Mucosa of descending colon (tissue), 3 donors: ENCODE results near the gene WBP1L. TPM values are rescaled to one million over a fixed set of nuclear protein-coding genes. Genes with fewer than 3 reads are reported as not detected.
"Not testable (repeated sequence)": the region's sequence is repeated elsewhere in the genome, so short reads cannot be mapped to it uniquely, and the experiment has no call there.

Experiments used
- ATAC-seq: fragments of 200-7000 bp; cut with Tn5 transposase; one replicate; pipeline ENCODE4 v1.9.1; 2020; ENCODE audit warnings: mild to moderate bottlenecking, moderate library complexity
- DNase-seq, 3 donors: peaks; one replicate each; pipeline ENCODE4 v3.0.0-alpha.2; 2020
- H3K36me3 ChIP-seq: fragments of 200-600 bp; one replicate; pipeline ENCODE4 v1.8.0; 2021; ENCODE audit warnings: low read depth, mild to moderate bottlenecking
- H3K4me1 ChIP-seq: fragments of 200-600 bp; one replicate; pipeline ENCODE4 v1.8.0; 2021; ENCODE audit warnings: low read depth, mild to moderate bottlenecking
- H3K4me3 ChIP-seq: fragments of 200-600 bp; one replicate; pipeline ENCODE4 v1.8.0; 2021; ENCODE audit warnings: mild to moderate bottlenecking
- H3K9me3 ChIP-seq: fragments of 200-600 bp; one replicate; pipeline ENCODE4 v1.8.0; 2021; ENCODE audit warnings: mild to moderate bottlenecking
- CTCF ChIP-seq: fragments of 200-600 bp; IDR thresholded peaks from one replicate; pipeline ENCODE4 v1.8.0; 2022; ENCODE audit warnings: antibody characterized with exemption, mild to moderate bottlenecking
- intact Hi-C, 2 donors: fragments of 100-400 bp; cut with DNase I in 1 of 2; cut with micrococcal nuclease in 1 of 2; formaldehyde crosslinking; loops; one replicate each; pipeline versions ENCODE4 v1.11.0 to v1.11.1; 2022; cut with DNase I, micrococcal nuclease
- total RNA-seq, 3 donors: library from RNA; stranded (reverse); fragmentation: NEBNext Ultra II Directional in 2 of 3; extraction: Animal tissue kit (Norgen Biotek cat#: 25700) in 2 of 3; gene quantifications; one replicate each; pipeline versions ENCODE4 v1.2.1 to v1.2.4, GENCODE V29; 2021 to 2023
- donor health status: DM: no; HTN: no; CAD: no; lungs with moderate emphysema.
- donor health status: DM: no; HTN: no; CAD: no.
- donor health status: DM: no; HTN: yes; CAD: no.

Gene WBP1L
- total RNA-seq, 3 donors from 2014 or later = 38.9 to 61.3 (median 51.0) TPM

- Histone ChIP-seq H3K36me3 (no peaks in the 10 kb centered on the region), H3K4me3 (no peak overlapping the region), H3K9me3 (no peaks in the 10 kb centered on the region), H3K4me1 (no peaks in the 10 kb centered on the region)
- TF ChIP-seq CTCF = no peak
- intact Hi-C loops = loop anchor here (5.0 to 10.0 kb wide), 2 partner anchors 70 to 107 kb away; no protein-coding TSS in a partner anchor
- no peak for DNase-seq
- no peak for ATAC-seq
These were observed 88.5 kb downstream of the WBP1L start for GRCh38 chr10:102832248-102832647.

- no peak for ATAC-seq
- H3K4me1 ChIP-seq = no peaks in the 10 kb centered on the region
- intact Hi-C loops = loop anchor here (5.0 to 10.0 kb wide), 2 partner anchors 69 to 108 kb away; no protein-coding TSS in a partner anchor
- H3K9me3 ChIP-seq = peaks cover under 1% of the 10 kb centered on the region
- H3K4me3 ChIP-seq = no peak overlapping the region
- no peak for DNase-seq
- H3K36me3 ChIP-seq = no peaks in the 10 kb centered on the region
- no peak for TF ChIP-seq CTCF
These were observed 89.2 kb downstream of the WBP1L start for GRCh38 chr10:102832987-102833386.

- peak in 1 of 3 donors; percentile 55 for DNase-seq
- TF ChIP-seq CTCF = no peak
- Histone ChIP-seq H3K36me3 (no peaks in the 10 kb centered on the region), H3K9me3 (peaks cover 7% of the 10 kb centered on the region), H3K4me1 (no peaks in the 10 kb centered on the region), H3K4me3 (no peak overlapping the region)
- intact Hi-C loops = loop anchor here (5.0 to 10.0 kb wide), 2 partner anchors 68 to 109 kb away; no protein-coding TSS in a partner anchor
- peak; percentile 83 for ATAC-seq
These were observed 90.4 kb downstream of the WBP1L start for GRCh38 chr10:102834143-102834542.

GRCh38 chr10:102835007-102835482 is 91.3 kb downstream of the WBP1L start:
- ATAC-seq (peak; percentile 90), DNase-seq (peak; percentile 50 to 87 (median 77))
- H3K36me3 ChIP-seq = no peaks in the 10 kb centered on the region
- H3K4me3 ChIP-seq = no peak overlapping the region
- H3K4me1 ChIP-seq = no peaks in the 10 kb centered on the region
- H3K9me3 ChIP-seq = peaks cover 7% of the 10 kb centered on the region
- intact Hi-C loops = loop anchor here in 1 of 2 donors (5.0 to 10.0 kb wide), 2 partner anchors 67 to 110 kb away; no protein-coding TSS in a partner anchor
- peak; percentile 64 for TF ChIP-seq CTCF

- intact Hi-C loops = loop anchor here in 1 of 2 donors (5.0 to 10.0 kb wide), 2 partner anchors 65 to 112 kb away; no protein-coding TSS in a partner anchor
- no peak for ATAC-seq
- TF ChIP-seq CTCF = no peak
- Histone ChIP-seq H3K4me3 (no peak within 1 kb of the TSS), H3K9me3 (peaks cover 7% of the 10 kb centered on the region), H3K36me3 (no peaks in the 10 kb centered on the region), H3K4me1 (no peaks in the 10 kb centered on the region)
- no peak for DNase-seq
These were observed 93.5 kb downstream of the WBP1L start, which contains the start of gene CYP17A1 for GRCh38 chr10:102837230-102837721. CYP17A1 (minus strand) TSS chr10:102837413; CDS start chr10:102837361, 52 bp downstream.

- not testable (repeated sequence) for ATAC-seq, H3K9me3 ChIP-seq, DNase-seq, H3K36me3 ChIP-seq, H3K4me1 ChIP-seq, H3K4me3 ChIP-seq
- intact Hi-C loops = loop anchor here in 1 of 2 donors (5.0 to 10.0 kb wide), 2 partner anchors 64 to 114 kb away; no protein-coding TSS in a partner anchor
These were observed 94.7 kb downstream of the WBP1L start for GRCh38 chr10:102838276-102838927.
